HG03571 (cell line): ENCODE measurements around the gene POM121C.
"Not testable (repeated sequence)": the region's sequence is repeated elsewhere in the genome, so short reads cannot be mapped to it uniquely, and the experiment has no call there.

ENCODE experiments used
- ATAC-seq: cut with Tn5 transposase; IDR thresholded peaks from one replicate; pipeline ENCODE4 v1.9.1; 2021; ENCODE audit not compliant: unreplicated experiment

The POM121C gene

GRCh38 chr7:75439000-75439399 is 47.1 kb downstream of the POM121C start:
- not testable (repeated sequence) for ATAC-seq

DNA sequence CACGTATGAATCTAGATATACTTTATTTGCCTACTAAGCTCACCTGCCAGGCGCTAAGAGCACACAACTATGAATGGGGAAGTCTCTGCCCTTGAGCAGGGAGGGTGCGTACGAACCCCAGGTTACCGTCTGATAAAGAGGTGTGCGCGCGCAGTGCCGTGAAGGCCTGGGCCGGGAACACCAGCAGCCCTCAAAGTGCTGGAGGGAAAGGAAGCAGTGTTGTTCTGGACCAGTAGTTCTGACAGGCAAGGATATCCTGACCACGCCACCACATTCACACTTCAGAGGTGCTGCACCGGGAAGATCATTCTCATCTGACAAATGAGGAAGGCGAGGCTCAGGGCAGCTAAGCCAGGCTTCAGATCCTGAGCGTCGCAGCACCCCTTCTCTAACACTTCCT is 62.6 kb downstream of the POM121C start:
- ATAC-seq, result not testable (repeated sequence)

DNA sequence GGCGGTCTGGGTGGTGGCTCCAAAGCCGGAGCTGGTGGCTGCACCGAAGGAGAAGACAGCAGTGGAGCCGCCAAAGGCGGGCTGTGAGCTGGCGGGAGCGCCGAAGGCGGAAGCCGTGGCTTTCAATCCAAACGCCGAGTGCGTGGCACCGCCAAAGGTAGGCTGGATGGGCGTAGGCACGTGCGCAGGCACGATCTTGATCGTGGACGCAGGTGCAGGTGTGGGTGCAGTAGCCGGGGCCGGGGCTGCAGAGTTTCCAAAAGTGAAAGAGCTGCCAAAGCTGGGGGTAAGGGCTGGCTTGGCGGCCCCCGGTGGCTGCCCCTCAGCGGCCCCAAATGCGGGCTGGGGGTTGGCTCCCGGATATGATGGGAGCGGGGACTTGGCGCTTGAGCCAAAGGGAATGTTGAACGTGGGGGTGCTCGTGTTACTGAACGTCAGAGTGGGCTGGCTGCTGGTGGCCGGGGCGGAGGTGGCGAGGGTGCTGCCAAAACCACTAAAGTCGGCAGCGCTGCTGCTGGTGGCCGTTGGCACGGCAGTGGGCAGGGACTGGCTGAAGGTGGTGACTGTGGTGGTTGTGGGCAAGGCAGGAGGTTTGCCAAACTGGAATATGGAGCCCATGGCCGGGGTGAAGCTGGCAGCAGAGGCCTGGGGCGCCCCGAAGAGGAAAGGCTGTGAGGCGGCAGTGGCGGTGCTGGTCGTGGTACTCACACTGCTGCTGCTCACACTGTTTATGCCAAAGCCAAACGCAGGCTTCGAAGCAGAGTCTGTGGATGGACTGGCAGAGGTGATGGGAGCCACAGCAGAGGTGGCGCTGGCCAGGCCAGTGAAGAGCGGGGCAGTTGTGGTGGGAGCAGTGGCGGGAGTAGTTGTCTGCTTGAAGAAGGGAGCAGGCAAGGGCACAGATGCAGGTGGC is 64.0 kb downstream of the POM121C start:
- not testable (repeated sequence) for ATAC-seq

- not testable (repeated sequence) for ATAC-seq
Measured at GRCh38 chr7:75420152-75420551, 65.9 kb downstream of the POM121C start.

DNA sequence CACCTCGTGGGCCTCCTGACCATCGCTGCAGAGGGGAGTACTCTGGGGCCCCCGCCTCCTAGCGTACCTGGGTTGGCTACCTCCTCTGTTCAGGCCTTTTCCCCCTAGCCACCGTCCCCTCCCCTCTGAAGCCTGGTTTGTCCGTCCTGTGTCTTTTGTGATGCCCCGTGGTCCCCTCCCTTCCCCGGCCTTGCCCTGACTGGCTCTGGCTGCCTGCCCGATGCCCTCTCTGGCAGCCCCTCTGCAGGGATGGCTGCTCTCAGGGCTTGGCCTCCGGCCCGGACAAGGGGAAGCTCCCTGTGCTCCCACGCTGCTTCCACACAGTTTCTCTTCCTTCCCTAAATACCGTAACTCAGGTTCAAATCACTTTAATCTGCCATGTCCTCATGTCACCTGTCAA is 66.4 kb downstream of the POM121C start:
- not testable (repeated sequence) for ATAC-seq

- ATAC-seq, result not testable (repeated sequence)
Measured at GRCh38 chr7:75419210-75419609, 66.9 kb downstream of the POM121C start.

DNA sequence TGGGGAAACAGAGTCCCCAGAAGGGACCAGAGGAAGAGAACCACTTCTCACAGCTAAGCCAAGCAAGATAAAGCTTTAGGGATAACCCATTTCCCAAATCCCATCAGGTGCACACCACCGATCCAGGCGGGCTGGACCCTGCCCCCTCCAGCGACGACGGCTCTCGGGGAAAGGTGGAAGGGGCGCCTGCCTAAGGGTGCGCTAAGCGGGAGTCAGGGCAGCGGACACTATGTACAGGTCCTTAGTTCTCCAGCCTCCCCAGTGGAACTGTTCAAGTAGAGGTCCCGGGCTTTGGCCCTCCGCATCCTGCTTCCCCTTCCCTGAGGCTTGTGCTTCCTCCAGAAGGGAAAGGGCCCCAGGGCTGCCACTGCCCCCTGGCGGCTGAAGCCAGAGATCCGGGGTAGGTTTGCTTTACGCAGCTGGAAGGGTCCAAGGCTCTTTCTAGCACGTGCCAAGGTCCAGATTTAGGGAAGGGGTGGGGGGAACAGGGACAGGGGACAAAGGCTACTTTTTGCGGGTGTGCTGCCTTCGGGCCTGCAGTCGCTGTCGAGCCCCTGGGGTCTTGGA is 67.7 kb downstream of the POM121C start:
- not testable (repeated sequence) for ATAC-seq

- not testable (repeated sequence) for ATAC-seq
Measured at GRCh38 chr7:75416787-75417186, 69.3 kb downstream of the POM121C start.

- ATAC-seq, result not testable (repeated sequence)
Measured at GRCh38 chr7:75415829-75416373, 70.2 kb downstream of the POM121C start.

DNA sequence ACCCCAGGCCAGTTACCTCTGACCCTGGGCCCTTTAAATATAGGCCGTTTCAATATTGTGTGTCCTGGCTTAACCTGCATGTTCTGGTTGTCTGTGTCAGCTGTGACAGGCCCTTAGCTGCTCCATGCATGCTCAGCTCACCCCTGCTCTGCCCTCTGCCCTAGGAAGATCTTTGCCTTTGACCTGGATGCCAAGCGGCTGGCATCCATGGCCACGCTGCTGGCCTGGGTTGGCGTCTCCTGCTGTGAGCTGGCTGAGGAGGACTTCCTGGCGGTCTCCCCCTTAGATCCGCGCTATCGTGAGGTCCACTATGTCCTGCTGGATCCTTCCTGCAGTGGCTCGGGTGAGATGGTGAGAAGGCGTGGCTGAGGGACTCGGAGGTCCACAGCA is 70.7 kb downstream of the POM121C start:
- ATAC-seq, result not testable (repeated sequence)

- ATAC-seq, result not testable (repeated sequence)
Measured at GRCh38 chr7:75414708-75415427, 71.2 kb downstream of the POM121C start.

DNA sequence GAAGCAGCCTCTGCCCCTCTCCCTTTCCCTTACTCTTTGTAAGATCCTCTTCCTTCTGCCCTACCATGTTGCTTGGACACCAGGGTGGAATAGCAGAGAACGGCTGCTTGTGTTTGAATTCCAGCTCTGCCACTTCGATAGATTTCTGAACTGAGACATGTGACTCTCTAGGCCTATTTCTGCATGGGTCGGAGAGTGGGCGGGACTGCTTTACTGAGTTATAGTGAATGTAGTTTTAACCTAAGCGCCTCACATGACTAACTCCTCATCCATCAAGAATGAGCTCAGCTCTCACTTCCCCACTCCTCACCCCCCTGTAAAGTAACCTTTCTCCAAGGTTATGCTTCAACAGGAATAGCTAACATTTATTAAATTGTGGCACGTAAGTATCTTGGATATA is 71.9 kb downstream of the POM121C start:
- not testable (repeated sequence) for ATAC-seq

DNA sequence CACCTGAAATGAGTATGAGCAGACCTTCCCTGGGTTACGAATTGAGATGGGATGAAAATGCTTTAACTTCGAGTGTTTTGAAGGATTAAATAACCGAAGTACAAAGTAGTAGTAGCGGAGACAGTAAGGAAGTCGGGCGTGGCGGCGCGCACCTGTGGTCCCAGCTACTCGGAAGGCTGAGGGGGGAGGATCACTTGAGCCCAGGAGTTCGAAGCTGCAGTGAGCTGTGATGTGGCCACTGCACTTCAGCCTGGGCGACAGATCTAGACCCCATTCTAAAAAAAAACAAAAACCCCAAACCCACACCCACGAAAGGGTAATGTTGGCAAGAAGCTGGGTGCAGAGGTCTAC is 75.3 kb downstream of the POM121C start:
- ATAC-seq, result not testable (repeated sequence)

DNA sequence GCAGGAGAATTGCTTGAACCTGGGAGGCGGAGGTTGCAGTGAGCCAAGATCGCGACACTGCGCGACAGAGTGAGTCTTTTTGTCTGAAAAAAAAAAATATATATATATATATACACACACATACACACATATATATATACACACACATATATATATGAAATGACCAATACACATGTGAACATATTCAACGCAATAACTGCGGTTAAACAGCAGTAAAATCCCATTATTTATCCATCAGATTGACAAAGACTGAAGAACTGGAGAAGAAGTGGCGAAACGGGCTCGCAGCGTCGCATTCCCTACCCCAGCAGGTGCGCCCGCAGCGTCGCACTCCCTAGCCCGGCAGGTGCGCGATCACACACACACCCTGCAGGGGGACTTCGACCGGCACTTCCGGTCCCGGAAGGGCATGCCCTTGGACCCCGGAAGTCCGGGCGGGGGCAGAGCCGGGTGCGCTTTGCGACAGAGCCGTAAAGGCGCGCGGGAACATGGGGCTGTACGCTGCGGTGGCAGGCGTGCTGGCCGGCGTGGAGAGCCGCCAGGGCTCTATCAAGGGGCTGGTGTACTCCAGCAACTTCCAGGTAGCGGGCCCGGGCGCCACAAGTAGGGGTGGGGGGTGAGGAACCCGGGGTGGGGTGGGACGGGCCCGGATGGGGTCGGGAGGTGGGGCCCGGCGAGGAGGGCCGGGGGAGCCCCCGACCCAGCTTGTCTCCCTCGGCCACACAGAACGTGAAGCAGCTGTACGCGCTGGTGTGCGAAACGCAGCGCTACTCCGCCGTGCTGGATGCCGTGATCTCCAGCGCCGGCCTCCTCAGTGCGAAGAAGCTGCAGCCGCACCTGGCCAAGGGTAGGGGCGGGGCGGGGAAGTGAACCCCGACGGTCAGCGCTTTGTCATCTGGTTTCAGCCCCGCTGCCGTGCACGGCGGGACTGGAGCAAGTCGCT is 75.9 kb downstream of the POM121C start:
- peak; percentile 74 for ATAC-seq

GRCh38 chr7:75404663-75405062 is 81.4 kb downstream of the POM121C start:
- not testable (repeated sequence) for ATAC-seq

DNA sequence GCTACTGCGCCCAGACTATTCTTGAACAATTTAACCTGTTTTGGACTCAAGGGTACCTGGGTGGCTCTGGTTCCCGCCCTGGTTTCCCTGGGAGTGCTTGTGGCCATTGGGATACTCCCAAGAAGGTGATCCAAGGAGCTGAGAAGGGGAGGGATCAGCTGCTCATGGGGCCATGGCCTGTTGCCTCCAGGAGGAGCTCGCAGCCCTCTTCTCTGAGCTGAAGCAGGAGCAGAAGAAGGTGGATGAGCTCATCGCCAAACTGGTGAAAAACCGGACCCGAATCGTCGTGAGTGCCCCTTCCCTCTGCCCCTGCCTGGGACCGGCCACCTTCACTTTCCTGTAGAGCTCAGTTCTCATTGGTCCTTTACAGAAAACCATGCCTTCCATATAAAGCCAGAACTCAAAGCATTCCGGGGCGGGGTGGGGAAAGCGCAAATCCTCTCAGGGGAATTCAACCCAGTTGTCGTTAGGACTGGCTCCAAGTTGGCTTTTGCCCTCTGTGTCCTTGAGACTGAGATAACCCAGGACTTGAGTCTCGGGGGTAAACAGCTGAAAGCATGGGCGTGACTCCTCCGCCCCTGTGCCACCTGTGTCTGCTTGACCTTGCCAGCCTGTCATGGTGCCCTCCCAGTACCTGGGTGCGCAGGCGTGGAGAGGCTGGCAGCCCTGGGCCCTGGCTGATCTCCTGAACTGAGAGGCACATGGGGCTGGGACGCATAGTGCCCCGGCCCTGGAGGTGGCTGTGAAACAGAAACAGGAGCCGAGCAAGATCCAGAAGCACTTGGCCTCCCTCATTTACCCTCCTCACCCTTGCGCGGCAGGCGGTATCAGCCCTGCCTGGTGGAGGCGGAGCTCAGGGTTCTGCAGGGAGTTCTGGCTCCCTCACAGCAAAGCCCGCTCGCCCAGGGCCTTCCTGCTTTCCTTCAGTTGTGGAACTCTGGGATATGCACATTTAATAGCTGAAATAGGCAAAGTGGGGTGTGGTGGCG is 82.3 kb downstream of the POM121C start:
- not testable (repeated sequence) for ATAC-seq

GRCh38 chr7:75400575-75400974 is 85.5 kb downstream of the POM121C start:
- ATAC-seq, result not testable (repeated sequence)

DNA sequence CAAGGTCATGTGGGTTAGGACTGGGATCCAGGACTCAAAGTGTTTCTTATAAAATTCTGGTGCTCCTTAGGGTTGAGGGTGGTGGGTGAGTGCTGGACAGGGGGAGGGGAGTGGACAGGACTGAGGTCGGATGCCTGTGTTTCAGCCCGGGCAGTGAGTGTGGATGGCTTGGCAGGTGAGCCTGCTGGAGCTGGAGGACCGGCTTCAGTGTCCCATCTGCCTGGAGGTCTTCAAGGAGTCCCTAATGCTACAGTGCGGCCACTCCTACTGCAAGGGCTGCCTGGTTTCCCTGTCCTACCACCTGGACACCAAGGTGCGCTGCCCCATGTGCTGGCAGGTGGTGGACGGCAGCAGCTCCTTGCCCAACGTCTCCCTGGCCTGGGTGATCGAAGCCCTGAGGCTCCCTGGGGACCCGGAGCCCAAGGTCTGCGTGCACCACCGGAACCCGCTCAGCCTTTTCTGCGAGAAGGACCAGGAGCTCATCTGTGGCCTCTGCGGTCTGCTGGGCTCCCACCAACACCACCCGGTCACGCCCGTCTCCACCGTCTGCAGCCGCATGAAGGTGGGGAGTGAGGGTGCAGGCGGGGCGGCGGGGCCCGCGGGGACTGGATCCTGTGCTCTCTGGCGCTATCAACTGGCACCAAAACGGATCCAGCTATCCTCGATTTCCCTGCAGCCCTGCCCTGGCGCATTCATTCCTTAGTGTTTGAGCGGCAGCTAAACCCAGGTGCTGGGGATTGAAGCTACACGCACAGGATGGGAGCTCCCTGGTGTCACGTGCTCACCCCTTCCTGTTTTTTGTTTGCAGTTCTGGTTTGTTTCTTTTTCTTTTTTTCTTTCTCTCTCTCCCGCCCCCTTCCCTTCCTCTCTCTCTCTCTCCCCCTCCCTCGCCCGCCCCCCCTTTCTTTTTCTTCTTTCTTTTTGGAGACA is 87.1 kb downstream of the POM121C start:
- ATAC-seq, result not testable (repeated sequence)
